Activated CD8-positive, alpha-beta T cell treated with anti-CD3 and anti-CD28 coated beads for 36 hours (primary cell): Measurements from ENCODE around the gene KMT2C. TPM values are rescaled to one million over a fixed set of nuclear protein-coding genes. Genes with fewer than 3 reads are reported as not detected.
"Not testable (repeated sequence)": the region's sequence is repeated elsewhere in the genome, so short reads cannot be mapped to it uniquely, and the experiment has no call there.

Source experiments
- ATAC-seq: fragments of 200-7000 bp; cut with Tn5 transposase; one replicate; pipeline ENCODE4 v1.10.0; 2021; ENCODE audit warnings: mild to moderate bottlenecking, moderate library complexity
- CTCF ChIA-PET: fragments of 350-600 bp; sonication (Branson Sonifier 250); formaldehyde crosslinking; loops from one replicate; lab custom pipeline; 2021; ENCODE audit warnings: antibody characterized with exemption; lab: Charles Lee
- POLR2A ChIA-PET: fragments of 350-600 bp; sonication (Branson Sonifier 250); formaldehyde crosslinking; loops from one replicate; lab custom pipeline; 2021; ENCODE audit warnings: antibody characterized with exemption; lab: Charles Lee
- DNase-seq: peaks from one replicate; pipeline ENCODE4 v3.0.0-alpha.2; 2020
- H3K27ac Mint-ChIP-seq: one replicate; pipeline ENCODE4 v1.8.0; 2021; ENCODE audit warnings: mild to moderate bottlenecking, mixed read lengths
- H3K27me3 Mint-ChIP-seq: one replicate; pipeline ENCODE4 v1.8.0; 2021; ENCODE audit warnings: mixed read lengths
- H3K36me3 Mint-ChIP-seq: one replicate; pipeline ENCODE4 v1.8.0; 2021; ENCODE audit warnings: low read depth, mixed read lengths
- H3K4me1 Mint-ChIP-seq: one replicate; pipeline ENCODE4 v1.8.0; 2021; ENCODE audit warnings: low read depth, mixed read lengths
- H3K4me3 Mint-ChIP-seq: one replicate; pipeline ENCODE4 v1.8.0; 2021; ENCODE audit warnings: mild to moderate bottlenecking, moderate library complexity, mixed read lengths
- H3K9me3 Mint-ChIP-seq: one replicate; pipeline ENCODE4 v1.8.0; 2021; ENCODE audit warnings: mixed read lengths
- intact Hi-C: fragments of 100-400 bp; cut with micrococcal nuclease; formaldehyde crosslinking; loops from one replicate; pipeline ENCODE4 v1.10.0; 2022
- total RNA-seq, 2 experiments: library from RNA; stranded (reverse); gene quantifications; one replicate each; pipeline ENCODE4 v1.2.3, GENCODE V29; 2021
- TF ChIP-seq, protein P1 (sequence below): fragments of 200-600 bp; IDR thresholded peaks from one replicate; pipeline ENCODE4 v1.8.0; 2022; ENCODE audit warnings: antibody characterized with exemption, mild to moderate bottlenecking

KMT2C gene
- total RNA-seq, 2 experiments from 2014 or later = 48.5 to 52.8 TPM

DNA sequence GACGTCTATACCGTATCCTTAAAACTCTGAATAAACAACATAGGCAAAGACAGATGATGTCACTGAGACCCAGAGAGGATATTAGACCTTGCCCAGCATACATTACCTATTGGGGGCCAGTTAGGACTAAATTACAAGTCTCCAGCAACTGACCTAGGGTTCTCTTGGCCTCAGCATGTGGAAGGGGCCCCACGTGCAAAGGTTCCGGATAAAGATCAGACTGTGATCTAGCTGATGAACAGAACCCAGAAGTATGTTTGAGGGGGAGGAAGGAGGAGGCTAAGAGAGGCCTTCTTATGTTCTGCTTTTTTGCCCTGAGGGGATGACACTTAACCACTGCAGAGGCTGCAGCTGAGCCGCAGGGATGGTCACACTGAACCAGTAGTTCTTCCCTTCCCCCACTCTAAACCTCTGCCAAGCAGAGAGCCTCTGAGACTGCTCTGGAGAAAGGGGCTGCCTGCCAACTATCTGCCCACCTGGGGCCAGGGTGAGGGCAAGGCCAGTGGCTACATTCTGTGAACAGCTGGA lies 24.0 kb upstream of the KMT2C start:
- peaks cover 3% of the 10 kb centered on the region for H3K4me1 Mint-ChIP-seq
- POLR2A ChIA-PET = no interaction called here
- no peak for ATAC-seq
- no peaks in the 10 kb centered on the region for H3K27me3 Mint-ChIP-seq
- intact Hi-C loops = no loop called here
- H3K4me3 Mint-ChIP-seq = no peak overlapping the region
- H3K27ac Mint-ChIP-seq = no peak overlapping the region
- no peaks in the 10 kb centered on the region for H3K9me3 Mint-ChIP-seq
- no peak for DNase-seq
- CTCF ChIA-PET = no interaction called here
- H3K36me3 Mint-ChIP-seq = no peaks in the 10 kb centered on the region
- TF ChIP-seq, protein P1, sequence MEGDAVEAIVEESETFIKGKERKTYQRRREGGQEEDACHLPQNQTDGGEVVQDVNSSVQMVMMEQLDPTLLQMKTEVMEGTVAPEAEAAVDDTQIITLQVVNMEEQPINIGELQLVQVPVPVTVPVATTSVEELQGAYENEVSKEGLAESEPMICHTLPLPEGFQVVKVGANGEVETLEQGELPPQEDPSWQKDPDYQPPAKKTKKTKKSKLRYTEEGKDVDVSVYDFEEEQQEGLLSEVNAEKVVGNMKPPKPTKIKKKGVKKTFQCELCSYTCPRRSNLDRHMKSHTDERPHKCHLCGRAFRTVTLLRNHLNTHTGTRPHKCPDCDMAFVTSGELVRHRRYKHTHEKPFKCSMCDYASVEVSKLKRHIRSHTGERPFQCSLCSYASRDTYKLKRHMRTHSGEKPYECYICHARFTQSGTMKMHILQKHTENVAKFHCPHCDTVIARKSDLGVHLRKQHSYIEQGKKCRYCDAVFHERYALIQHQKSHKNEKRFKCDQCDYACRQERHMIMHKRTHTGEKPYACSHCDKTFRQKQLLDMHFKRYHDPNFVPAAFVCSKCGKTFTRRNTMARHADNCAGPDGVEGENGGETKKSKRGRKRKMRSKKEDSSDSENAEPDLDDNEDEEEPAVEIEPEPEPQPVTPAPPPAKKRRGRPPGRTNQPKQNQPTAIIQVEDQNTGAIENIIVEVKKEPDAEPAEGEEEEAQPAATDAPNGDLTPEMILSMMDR = no peak

DNA sequence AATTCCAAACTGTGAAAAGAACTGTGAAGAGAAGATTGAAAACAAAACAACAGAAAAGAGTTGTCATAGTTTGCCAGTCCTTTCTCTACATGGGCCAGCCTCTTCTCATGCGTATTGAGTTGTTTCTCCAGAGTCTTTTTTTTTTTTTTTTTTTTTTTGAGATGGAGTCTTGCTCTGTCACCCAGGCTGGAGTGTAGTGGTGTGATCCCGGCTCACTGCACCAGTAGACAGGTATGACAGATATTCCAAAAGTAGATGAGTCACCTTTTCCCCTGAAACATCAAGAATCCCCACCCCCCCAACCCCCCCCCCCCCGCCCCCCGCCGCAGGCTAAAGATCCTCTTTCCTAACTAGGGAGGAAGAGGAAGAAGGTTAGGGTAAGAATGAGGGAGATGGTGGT lies 15.6 kb upstream of the KMT2C start:
- H3K27me3 Mint-ChIP-seq = no peaks in the 10 kb centered on the region
- no peaks in the 10 kb centered on the region for H3K4me1 Mint-ChIP-seq
- DNase-seq (no peak), ATAC-seq (no peak)
- no peak overlapping the region for H3K4me3 Mint-ChIP-seq
- TF ChIP-seq, protein P1 = no peak
- POLR2A ChIA-PET = no interaction called here
- CTCF ChIA-PET = no interaction called here
- H3K9me3 Mint-ChIP-seq = no peaks in the 10 kb centered on the region
- intact Hi-C loops = no loop called here
- no peaks in the 10 kb centered on the region for H3K36me3 Mint-ChIP-seq
- H3K27ac Mint-ChIP-seq = no peak overlapping the region

DNA sequence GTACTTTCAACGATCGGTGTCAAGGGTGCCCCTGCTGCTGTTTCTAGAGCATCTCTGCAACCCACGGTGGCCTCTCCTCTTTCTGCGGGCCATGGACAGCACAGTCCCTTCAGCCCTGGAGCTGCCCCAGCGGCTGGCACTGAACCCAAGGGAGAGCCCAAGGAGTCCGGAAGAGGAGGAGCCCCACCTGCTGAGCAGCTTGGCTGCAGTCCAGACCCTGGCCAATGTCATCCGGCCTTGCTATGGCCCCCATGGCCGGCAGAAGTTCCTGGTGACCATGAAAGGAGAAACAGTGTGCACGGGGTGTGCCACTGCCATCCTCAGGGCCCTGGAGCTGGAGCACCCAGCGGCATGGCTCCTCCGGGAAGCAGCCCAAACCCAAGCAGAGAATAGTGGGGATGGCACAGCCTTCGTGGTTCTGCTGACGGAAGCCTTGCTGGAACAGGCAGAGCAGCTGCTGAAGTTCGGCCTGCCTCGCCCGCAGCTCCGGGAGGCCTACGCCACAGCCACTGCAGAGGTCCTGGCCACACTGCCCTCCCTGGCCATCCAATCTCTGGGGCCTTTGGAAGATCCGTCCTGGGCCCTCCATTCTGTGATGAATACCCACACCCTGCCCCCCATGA lies 9.7 kb upstream of the KMT2C start:
- H3K9me3 Mint-ChIP-seq, DNase-seq, CTCF ChIA-PET, ATAC-seq, POLR2A ChIA-PET, H3K27ac Mint-ChIP-seq, intact Hi-C loops, H3K4me1 Mint-ChIP-seq, H3K27me3 Mint-ChIP-seq, H3K36me3 Mint-ChIP-seq, H3K4me3 Mint-ChIP-seq: not testable (repeated sequence)

DNA sequence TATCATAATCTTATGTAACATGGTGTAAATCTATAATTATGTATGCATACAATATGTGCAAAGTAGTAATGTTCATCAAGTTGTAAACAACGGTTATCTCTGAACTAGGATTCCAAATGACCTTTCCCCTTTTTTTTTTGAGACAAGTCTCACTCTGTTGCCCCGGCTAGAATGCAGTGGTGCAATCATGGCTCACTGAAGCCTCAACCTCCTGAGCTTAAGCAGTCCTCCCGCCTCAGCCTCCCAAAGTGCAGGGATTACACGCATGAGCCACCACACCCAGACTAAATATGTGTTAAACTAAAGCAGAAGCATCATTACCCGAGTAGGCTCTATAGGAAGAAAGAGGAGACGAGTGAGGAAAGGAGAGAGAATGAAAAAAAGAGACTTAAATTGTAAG lies 7.8 kb upstream of the KMT2C start:
- DNase-seq (no peak), ATAC-seq (no peak)
- ChIA-PET POLR2A (no interaction called here), CTCF (no interaction called here)
- no peak overlapping the region for H3K4me3 Mint-ChIP-seq
- H3K4me1 Mint-ChIP-seq = no peaks in the 10 kb centered on the region
- H3K36me3 Mint-ChIP-seq = no peaks in the 10 kb centered on the region
- intact Hi-C loops = no loop called here
- no peaks in the 10 kb centered on the region for H3K9me3 Mint-ChIP-seq
- TF ChIP-seq, protein P1 = no peak
- H3K27me3 Mint-ChIP-seq = no peaks in the 10 kb centered on the region
- H3K27ac Mint-ChIP-seq = no peak overlapping the region

DNA sequence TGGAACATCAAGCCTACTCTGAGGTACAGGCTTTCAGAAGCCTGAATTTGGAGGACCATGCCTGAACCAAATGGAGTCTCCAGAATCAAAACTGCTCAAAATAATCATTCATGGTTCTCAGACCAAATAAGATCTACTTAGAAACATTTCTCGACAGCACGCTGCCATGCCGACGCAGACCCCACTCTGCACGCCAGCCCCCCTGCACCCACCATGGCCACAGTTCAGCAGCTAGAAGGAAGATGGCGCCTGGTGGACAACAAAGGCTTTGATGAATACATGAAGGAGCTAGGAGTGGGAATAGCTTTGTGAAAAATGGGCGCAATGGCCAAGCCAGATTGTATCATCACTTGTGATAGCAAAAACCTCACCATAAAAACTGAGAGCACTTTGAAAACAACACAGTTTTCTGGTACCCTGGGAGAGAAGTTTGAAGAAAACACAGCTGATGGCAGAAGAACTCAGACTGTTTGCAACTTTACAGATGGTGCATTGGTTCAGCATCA lies 6.6 kb upstream of the KMT2C start:
- Mint-ChIP-seq H3K27ac (no peak overlapping the region), H3K36me3 (no peaks in the 10 kb centered on the region), H3K27me3 (no peaks in the 10 kb centered on the region), H3K4me1 (peaks cover 5% of the 10 kb centered on the region), H3K9me3 (no peaks in the 10 kb centered on the region), H3K4me3 (no peak overlapping the region)
- ATAC-seq = no peak
- POLR2A ChIA-PET = no interaction called here
- intact Hi-C loops = no loop called here
- CTCF ChIA-PET = interaction anchor here (1.0 kb wide), 1 partner anchor 28 kb away, joined by 3 read pairs; no protein-coding TSS in a partner anchor
- no peak for DNase-seq
- TF ChIP-seq, protein P1 = no peak

DNA sequence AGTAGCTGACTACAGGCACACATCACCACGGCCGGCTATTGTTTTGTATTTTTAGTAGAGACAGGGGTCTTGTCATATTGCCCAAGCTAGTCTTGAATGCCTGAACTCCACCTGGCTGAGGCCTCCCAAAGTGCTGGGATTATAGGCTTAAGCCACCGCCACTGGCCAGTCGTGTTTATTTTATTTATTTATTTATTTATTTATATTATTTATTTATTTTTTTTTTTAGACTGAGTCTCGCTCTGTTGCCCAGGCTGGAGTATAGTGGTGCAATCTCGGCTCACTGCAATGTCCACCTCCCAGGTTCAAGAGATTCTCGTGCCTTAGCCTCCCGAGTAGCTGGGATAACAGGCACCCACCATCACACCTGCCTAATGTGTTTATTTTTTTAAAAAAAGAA lies 6.0 kb upstream of the KMT2C start:
- H3K36me3 Mint-ChIP-seq, POLR2A ChIA-PET, H3K9me3 Mint-ChIP-seq, H3K4me3 Mint-ChIP-seq, DNase-seq, ATAC-seq, H3K27me3 Mint-ChIP-seq, H3K4me1 Mint-ChIP-seq, intact Hi-C loops, H3K27ac Mint-ChIP-seq: not testable (repeated sequence)
- CTCF ChIA-PET = interaction anchor here (1.0 kb wide), 1 partner anchor 28 kb away, joined by 3 read pairs; no protein-coding TSS in a partner anchor

DNA sequence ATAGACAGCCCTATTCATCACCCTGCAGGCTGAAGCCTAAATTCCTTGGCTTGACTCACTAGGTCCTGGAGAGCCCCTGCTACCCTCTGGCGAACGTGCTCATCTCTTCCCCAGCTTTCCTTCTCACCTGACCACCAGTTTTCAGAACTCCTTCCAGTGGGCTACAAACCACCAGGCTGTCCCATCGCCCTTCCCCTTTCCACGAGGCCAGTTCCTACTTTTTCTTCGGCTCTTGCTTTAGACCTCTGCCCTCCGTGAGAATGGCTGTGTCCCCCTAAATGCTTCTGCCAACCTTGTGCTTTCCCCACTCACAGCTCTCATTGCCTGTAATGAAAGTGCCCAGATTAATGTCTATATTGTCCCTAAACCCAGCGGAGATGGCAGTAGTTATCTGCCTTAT lies 5.4 kb upstream of the KMT2C start:
- H3K9me3 Mint-ChIP-seq, H3K27ac Mint-ChIP-seq, intact Hi-C loops, ATAC-seq, H3K4me3 Mint-ChIP-seq, CTCF ChIA-PET, DNase-seq, H3K4me1 Mint-ChIP-seq, H3K27me3 Mint-ChIP-seq, H3K36me3 Mint-ChIP-seq: not testable (repeated sequence)
- POLR2A ChIA-PET = interaction anchor here (0.6 kb wide), 1 partner anchor 21 kb away, joined by 3 read pairs; no protein-coding TSS in a partner anchor

DNA sequence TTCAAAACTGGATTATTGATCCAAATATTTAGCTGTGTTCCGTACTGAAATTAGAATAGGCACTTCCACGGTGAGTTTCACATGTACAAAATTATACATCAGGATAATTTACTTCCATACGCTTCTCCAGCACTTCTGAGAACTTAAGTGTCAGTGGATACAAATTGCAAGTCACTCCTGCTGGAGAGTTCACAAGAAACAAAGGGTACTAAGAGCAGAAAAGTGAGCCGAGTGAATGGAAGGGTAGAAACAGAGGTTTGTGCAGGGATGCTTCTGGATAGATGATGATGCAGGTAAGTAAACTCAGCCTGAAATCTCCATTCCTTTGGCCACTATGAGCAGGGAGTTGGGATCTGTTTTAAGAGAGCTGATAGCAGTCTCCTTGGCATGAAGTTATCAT lies 2.2 kb upstream of the KMT2C start:
- ATAC-seq, intact Hi-C loops: not testable (repeated sequence)

More for the DNA sequence above, 2.2 kb upstream of the KMT2C start:
- H3K4me1 Mint-ChIP-seq = peaks cover 18% of the 10 kb centered on the region
- H3K27me3 Mint-ChIP-seq, H3K4me3 Mint-ChIP-seq, DNase-seq, CTCF ChIA-PET, H3K36me3 Mint-ChIP-seq, POLR2A ChIA-PET, H3K9me3 Mint-ChIP-seq: not testable (repeated sequence)
- peak overlapping the region; percentile 89 for H3K27ac Mint-ChIP-seq
